Loucy (cell line): ENCODE results near the gene ZBTB11.
A peak's percentile ranks its signal among the peaks of the same experiment; 100 is the strongest.

Source experiments
- H2AFZ ChIP-seq: fragments of 200-600 bp; sonication (generic); 2 replicates; pipeline ENCODE4 v1.6.0; 2016; ENCODE audit warnings: antibody characterized with exemption, mild to moderate bottlenecking, low read length, moderate library complexity
- H3F3A ChIP-seq: fragments of 200-600 bp; 2 replicates; pipeline ENCODE4 v1.6.0; 2016; ENCODE audit warnings: antibody characterized with exemption, low read depth, mild to moderate bottlenecking
- H3K27me3 ChIP-seq: fragments of 200-600 bp; sonication (generic); 2 replicates; pipeline ENCODE4 v1.6.1; 2014; ENCODE audit warnings: low read length, mild to moderate bottlenecking; ENCODE audit not compliant: insufficient read depth, poor library complexity, severe bottlenecking
- H3K36me3 ChIP-seq: fragments of 200-600 bp; sonication (generic); 2 replicates; pipeline ENCODE4 v1.6.1; 2016; ENCODE audit warnings: low read length; ENCODE audit not compliant: insufficient read depth
- H3K4me1 ChIP-seq: fragments of 200-600 bp; sonication (generic); 2 replicates; pipeline ENCODE4 v1.5.1; 2014; ENCODE audit warnings: low read length, mild to moderate bottlenecking; ENCODE audit not compliant: insufficient read depth, poor library complexity, severe bottlenecking
- H3K4me2 ChIP-seq: fragments of 200-600 bp; sonication (generic); 2 replicates; pipeline ENCODE4 v1.6.0; 2014; ENCODE audit warnings: antibody characterized with exemption, low read length, low read depth, mild to moderate bottlenecking; ENCODE audit not compliant: poor library complexity, severe bottlenecking
- H3K4me3 ChIP-seq: fragments of 200-600 bp; sonication (generic); 2 replicates; pipeline ENCODE4 v1.5.1; 2014; ENCODE audit warnings: low read length, mild to moderate bottlenecking, mixed read lengths; ENCODE audit not compliant: poor library complexity, severe bottlenecking
- H3K79me2 ChIP-seq: fragments of 200-600 bp; sonication (generic); 2 replicates; pipeline ENCODE4 v1.6.1; 2014; ENCODE audit warnings: low read length; ENCODE audit not compliant: insufficient read depth
- H3K9ac ChIP-seq: fragments of 200-600 bp; sonication (generic); 2 replicates; pipeline ENCODE4 v1.6.0; 2014; ENCODE audit warnings: mild to moderate bottlenecking, low read depth, low read length, moderate library complexity; ENCODE audit not compliant: poor library complexity, severe bottlenecking
- H3K9me2 ChIP-seq: fragments of 200-600 bp; sonication (generic); replicated peaks from 2 replicates; pipeline ENCODE4 v1.6.1; 2016; ENCODE audit warnings: low read depth, low read length, mixed read lengths
- H3K9me3 ChIP-seq: fragments of 200-600 bp; sonication (generic); 2 replicates; pipeline ENCODE4 v1.6.1; 2014; ENCODE audit warnings: mild to moderate bottlenecking, antibody characterized with exemption, low read length, low read depth; ENCODE audit not compliant: insufficient read depth
- H4K20me1 ChIP-seq: fragments of 200-600 bp; sonication (generic); 2 replicates; pipeline ENCODE4 v1.6.0; 2014; ENCODE audit warnings: antibody characterized with exemption, low read length, mild to moderate bottlenecking; ENCODE audit not compliant: insufficient read depth, poor library complexity, severe bottlenecking
- EZH2phosphoT487 ChIP-seq: fragments of 200-600 bp; IDR thresholded peaks from 2 replicates; pipeline ENCODE4 v1.6.1; 2018; ENCODE audit warnings: antibody characterized with exemption, mild to moderate bottlenecking, moderate library complexity, borderline replicate concordance
- TF ChIP-seq, protein P1 (sequence below): fragments of 200-600 bp; sonication (generic); conservative IDR thresholded peaks from 2 replicates; pipeline ENCODE4 v1.5.1; 2014; ENCODE audit warnings: mild to moderate bottlenecking, antibody characterized with exemption, low read length

The ZBTB11 gene

DNA sequence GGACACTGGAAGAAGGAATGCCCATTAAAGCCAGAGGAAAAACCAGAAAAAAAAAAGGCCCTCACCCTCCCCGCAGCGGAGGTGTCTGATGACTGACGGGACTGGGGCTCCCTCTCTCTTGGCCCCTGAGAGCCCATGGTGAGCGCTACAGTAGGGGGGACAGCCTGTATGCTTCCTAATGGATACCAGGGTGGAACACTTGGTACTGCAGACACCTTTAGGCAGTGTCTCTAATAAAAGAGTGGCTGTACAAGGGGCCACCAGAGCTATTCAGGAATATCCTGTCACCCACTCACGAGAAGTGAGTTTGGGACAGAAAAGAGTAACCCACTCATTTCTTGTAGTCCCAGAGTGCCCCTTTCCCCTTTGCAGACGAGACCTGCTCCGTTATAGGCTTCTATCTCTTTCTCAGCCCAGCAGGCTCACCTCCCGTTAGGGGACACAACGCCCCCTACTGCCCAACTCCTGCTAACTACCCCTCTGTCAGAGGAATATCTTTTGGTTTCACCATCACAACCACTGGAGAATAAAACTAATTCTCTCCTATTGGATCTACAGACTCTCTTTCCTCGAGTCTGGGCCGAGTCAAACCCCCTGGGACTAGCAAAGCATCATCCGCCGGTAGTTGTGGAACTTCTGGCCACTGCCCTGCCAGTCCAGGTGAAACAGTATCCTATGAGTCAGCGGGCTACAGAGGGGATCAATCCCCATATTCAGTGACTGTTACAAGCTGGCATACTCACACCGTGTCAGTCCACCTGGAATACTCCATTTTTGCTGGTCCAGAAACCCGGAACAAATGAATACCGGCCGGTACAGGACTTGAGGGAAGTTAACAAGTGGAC is 40.8 kb downstream of the ZBTB11 start:
- Histone ChIP-seq H3K4me2 (no peak overlapping the region), H3K9me3 (no peaks in the 10 kb centered on the region), H3K9me2 (no peaks in the 10 kb centered on the region), H3K27me3 (no peaks in the 10 kb centered on the region), H3K4me3 (no peak overlapping the region), H3K4me1 (no peaks in the 10 kb centered on the region), H3K9ac (no peak overlapping the region), H3K79me2 (no peaks in the 10 kb centered on the region), H3F3A (no peaks in the 10 kb centered on the region), H3K36me3 (no peaks in the 10 kb centered on the region), H4K20me1 (no peaks in the 10 kb centered on the region), H2AFZ (peak overlapping the region; percentile 74)
- TF ChIP-seq EZH2phosphoT487: no peak
- TF ChIP-seq, protein P1, sequence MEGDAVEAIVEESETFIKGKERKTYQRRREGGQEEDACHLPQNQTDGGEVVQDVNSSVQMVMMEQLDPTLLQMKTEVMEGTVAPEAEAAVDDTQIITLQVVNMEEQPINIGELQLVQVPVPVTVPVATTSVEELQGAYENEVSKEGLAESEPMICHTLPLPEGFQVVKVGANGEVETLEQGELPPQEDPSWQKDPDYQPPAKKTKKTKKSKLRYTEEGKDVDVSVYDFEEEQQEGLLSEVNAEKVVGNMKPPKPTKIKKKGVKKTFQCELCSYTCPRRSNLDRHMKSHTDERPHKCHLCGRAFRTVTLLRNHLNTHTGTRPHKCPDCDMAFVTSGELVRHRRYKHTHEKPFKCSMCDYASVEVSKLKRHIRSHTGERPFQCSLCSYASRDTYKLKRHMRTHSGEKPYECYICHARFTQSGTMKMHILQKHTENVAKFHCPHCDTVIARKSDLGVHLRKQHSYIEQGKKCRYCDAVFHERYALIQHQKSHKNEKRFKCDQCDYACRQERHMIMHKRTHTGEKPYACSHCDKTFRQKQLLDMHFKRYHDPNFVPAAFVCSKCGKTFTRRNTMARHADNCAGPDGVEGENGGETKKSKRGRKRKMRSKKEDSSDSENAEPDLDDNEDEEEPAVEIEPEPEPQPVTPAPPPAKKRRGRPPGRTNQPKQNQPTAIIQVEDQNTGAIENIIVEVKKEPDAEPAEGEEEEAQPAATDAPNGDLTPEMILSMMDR: peak; percentile 82

DNA sequence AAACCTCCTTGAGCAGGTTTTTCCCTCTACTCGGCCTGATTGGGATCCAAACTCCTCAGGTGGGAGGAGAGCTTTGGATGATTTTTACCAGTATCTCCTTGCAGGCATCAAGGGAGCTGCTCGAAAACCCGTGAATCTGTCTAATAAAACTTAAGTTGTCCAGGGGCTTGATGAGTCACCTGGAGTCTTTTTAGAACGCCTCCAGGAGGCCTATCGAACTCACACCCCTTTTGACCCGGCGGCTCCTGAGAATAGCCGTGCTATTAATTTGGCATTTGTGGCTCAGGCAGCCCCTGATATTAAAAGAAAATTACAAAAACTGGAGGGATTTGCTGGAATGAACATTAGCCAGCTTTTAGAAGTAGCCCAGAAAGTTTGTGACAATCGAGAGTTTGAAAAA is 41.6 kb downstream of the ZBTB11 start:
- Histone ChIP-seq H2AFZ (no peak overlapping the region; the same call in 1 of the 2 replicates), H3K9me2 (no peaks in the 10 kb centered on the region), H3K27me3 (no peaks in the 10 kb centered on the region), H4K20me1 (no peaks in the 10 kb centered on the region), H3K9ac (no peak overlapping the region), H3F3A (no peaks in the 10 kb centered on the region), H3K79me2 (no peaks in the 10 kb centered on the region), H3K4me1 (no peaks in the 10 kb centered on the region), H3K4me3 (no peak overlapping the region), H3K36me3 (no peaks in the 10 kb centered on the region), H3K4me2 (no peak overlapping the region), H3K9me3 (no peaks in the 10 kb centered on the region)
- no peak for TF ChIP-seq EZH2phosphoT487
- TF ChIP-seq, protein P1: no peak

DNA sequence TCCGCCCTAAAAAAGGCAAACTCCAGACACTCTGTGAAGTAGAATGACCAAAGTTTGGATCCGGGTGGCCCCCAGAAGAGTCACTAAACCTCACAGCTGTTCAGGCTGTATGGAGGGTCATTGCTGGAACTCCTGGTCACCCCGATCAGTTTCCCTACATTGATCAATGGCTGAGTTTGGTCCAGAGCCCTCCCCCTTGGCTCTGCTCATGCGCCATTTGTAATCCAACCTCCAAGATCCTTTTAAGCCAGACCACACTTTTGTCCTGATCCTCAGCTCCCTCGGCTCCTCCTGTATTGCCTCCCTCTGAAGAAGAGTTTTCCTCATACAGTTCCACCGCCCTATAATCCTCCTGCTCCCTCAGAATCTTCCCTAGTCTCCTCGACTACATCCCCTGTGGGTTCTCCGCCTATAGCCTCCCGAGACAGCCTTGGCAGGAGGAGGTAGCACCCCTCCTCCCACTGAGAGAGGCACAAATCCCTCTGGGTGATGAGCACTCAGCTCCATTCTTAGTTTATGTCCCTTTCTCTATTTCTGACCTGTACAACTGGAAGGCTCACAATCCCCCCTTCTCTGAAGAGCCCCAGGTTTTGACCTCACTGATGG is 42.2 kb downstream of the ZBTB11 start:
- Histone ChIP-seq H3K9me3 (no peaks in the 10 kb centered on the region), H3K79me2 (no peaks in the 10 kb centered on the region), H3K27me3 (no peaks in the 10 kb centered on the region), H3K9me2 (no peaks in the 10 kb centered on the region), H3K4me1 (no peaks in the 10 kb centered on the region), H3K4me3 (no peak overlapping the region), H2AFZ (no peak overlapping the region), H4K20me1 (no peaks in the 10 kb centered on the region), H3K36me3 (no peaks in the 10 kb centered on the region), H3K9ac (no peak overlapping the region), H3K4me2 (no peak overlapping the region), H3F3A (no peaks in the 10 kb centered on the region)
- TF ChIP-seq, protein P1: no peak
- no peak for TF ChIP-seq EZH2phosphoT487
